ENCODE results near the gene MICALL1.
A peak's percentile ranks its signal among the peaks of the same experiment; 100 is the strongest.

GRCh38 chr22:37953437-37954179 is 47.5 kb downstream of the MICALL1 start, which contains the start of the genes C22orf23 and POLR2F:
- TF ChIP-seq, protein P1, sequence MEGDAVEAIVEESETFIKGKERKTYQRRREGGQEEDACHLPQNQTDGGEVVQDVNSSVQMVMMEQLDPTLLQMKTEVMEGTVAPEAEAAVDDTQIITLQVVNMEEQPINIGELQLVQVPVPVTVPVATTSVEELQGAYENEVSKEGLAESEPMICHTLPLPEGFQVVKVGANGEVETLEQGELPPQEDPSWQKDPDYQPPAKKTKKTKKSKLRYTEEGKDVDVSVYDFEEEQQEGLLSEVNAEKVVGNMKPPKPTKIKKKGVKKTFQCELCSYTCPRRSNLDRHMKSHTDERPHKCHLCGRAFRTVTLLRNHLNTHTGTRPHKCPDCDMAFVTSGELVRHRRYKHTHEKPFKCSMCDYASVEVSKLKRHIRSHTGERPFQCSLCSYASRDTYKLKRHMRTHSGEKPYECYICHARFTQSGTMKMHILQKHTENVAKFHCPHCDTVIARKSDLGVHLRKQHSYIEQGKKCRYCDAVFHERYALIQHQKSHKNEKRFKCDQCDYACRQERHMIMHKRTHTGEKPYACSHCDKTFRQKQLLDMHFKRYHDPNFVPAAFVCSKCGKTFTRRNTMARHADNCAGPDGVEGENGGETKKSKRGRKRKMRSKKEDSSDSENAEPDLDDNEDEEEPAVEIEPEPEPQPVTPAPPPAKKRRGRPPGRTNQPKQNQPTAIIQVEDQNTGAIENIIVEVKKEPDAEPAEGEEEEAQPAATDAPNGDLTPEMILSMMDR (IDR thresholded peaks at IDR 0.05; ENCODE audit: borderline replicate concordance, extremely low read depth, low read length, poor library complexity, severe bottlenecking): peak; percentile 24
- no peak for TF ChIP-seq EZH2 (IDR thresholded peaks at IDR 0.05; ENCODE audit: borderline replicate concordance, low read depth, low read length, severe bottlenecking)
